H9 (cell line): ENCODE results near the gene RAB15. TPM values are rescaled to one million over a fixed set of nuclear protein-coding genes. Genes with fewer than 3 reads are reported as not detected.

ENCODE experiments used
- DNase-seq: peaks from one replicate; pipeline ENCODE4 v3.0.0-alpha.2; 2017
- H2AFZ ChIP-seq: one replicate; pipeline ENCODE4 v1.6.1; 2013; ENCODE audit warnings: mild to moderate bottlenecking, low read length, control low read depth, moderate library complexity
- H2AK5ac ChIP-seq: 2 replicates; pipeline ENCODE4 v1.6.1; 2013; ENCODE audit warnings: low read length, control low read depth, mixed read lengths; ENCODE audit not compliant: insufficient read length
- H2BK120ac ChIP-seq: one replicate; pipeline ENCODE4 v1.6.1; 2013; ENCODE audit warnings: low read depth, mild to moderate bottlenecking, low read length, control low read depth, inconsistent platforms; ENCODE audit not compliant: poor library complexity, severe bottlenecking
- H2BK12ac ChIP-seq: 2 replicates; pipeline ENCODE4 v1.6.1; 2013; ENCODE audit warnings: low read length, control low read depth, mixed read lengths, low read depth; ENCODE audit not compliant: insufficient read length
- H2BK15ac ChIP-seq: 2 replicates; pipeline ENCODE4 v1.6.1; 2013; ENCODE audit warnings: low read depth, low read length, control low read depth
- H2BK20ac ChIP-seq: one replicate; pipeline ENCODE4 v1.6.1; 2013; ENCODE audit warnings: low read depth, mild to moderate bottlenecking, low read length, control low read depth, inconsistent platforms; ENCODE audit not compliant: poor library complexity, severe bottlenecking
- H2BK5ac ChIP-seq: 2 replicates; pipeline ENCODE4 v1.6.1; 2013; ENCODE audit warnings: low read length, control low read depth, mixed read lengths; ENCODE audit not compliant: insufficient read length
- H3K14ac ChIP-seq: 2 replicates; pipeline ENCODE4 v1.6.1; 2013; ENCODE audit warnings: low read length, control low read depth; ENCODE audit not compliant: insufficient read depth
- H3K18ac ChIP-seq: 2 replicates; pipeline ENCODE4 v1.6.1; 2013; ENCODE audit warnings: low read depth, mild to moderate bottlenecking, mixed read lengths, low read length, control low read depth; ENCODE audit not compliant: insufficient read length
- H3K23ac ChIP-seq: 2 replicates; pipeline ENCODE4 v1.6.1; 2013; ENCODE audit warnings: low read length, control low read depth, mixed read lengths, low read depth; ENCODE audit not compliant: insufficient read length
- H3K23me2 ChIP-seq: 2 replicates; pipeline ENCODE4 v1.6.1; 2013; ENCODE audit warnings: low read depth, mild to moderate bottlenecking, mixed read lengths, low read length, control low read depth; ENCODE audit not compliant: insufficient read length, poor library complexity, severe bottlenecking
- H3K27ac ChIP-seq: 2 replicates; pipeline ENCODE4 v1.5.1; 2013; ENCODE audit warnings: low read length, control low read depth, mixed read lengths, low read depth; ENCODE audit not compliant: insufficient read length
- H3K27me3 ChIP-seq: 2 replicates; pipeline ENCODE4 v1.6.1; 2013; ENCODE audit warnings: low read length, control low read depth, inconsistent platforms; ENCODE audit not compliant: insufficient read depth
- H3K4ac ChIP-seq: 2 replicates; pipeline ENCODE4 v1.6.1; 2013; ENCODE audit warnings: low read depth, mild to moderate bottlenecking, control low read depth, inconsistent platforms, low read length, moderate library complexity
- H3K4me1 ChIP-seq: 2 replicates; pipeline ENCODE4 v1.6.1; 2013; ENCODE audit warnings: low read length, control low read depth, inconsistent platforms; ENCODE audit not compliant: insufficient read depth
- H3K4me2 ChIP-seq: 2 replicates; pipeline ENCODE4 v1.6.1; 2013; ENCODE audit warnings: low read length, control low read depth, mixed read lengths; ENCODE audit not compliant: insufficient read length, insufficient read depth
- H3K56ac ChIP-seq: 2 replicates; pipeline ENCODE4 v1.6.1; 2013; ENCODE audit warnings: low read depth, mild to moderate bottlenecking, mixed read lengths, low read length, control low read depth; ENCODE audit not compliant: insufficient read length
- H3K79me1 ChIP-seq: 2 replicates; pipeline ENCODE4 v1.6.1; 2013; ENCODE audit warnings: low read depth, mild to moderate bottlenecking, moderate library complexity, low read length, control low read depth, inconsistent platforms; ENCODE audit not compliant: insufficient read depth, poor library complexity, severe bottlenecking
- H3K79me2 ChIP-seq: 2 replicates; pipeline ENCODE4 v1.6.1; 2013; ENCODE audit warnings: low read length, control low read depth, inconsistent platforms; ENCODE audit not compliant: insufficient read depth
- H3K9ac ChIP-seq: 2 replicates; pipeline ENCODE4 v1.6.1; 2013; ENCODE audit warnings: low read length, control low read depth, mixed read lengths; ENCODE audit not compliant: insufficient read length; ENCODE audit errors: extremely low read depth
- H3K9me3 ChIP-seq: one replicate; pipeline ENCODE4 v1.6.1; 2013; ENCODE audit warnings: low read depth, low read length, inconsistent platforms; ENCODE audit not compliant: control insufficient read depth
- H3T11ph ChIP-seq: one replicate; pipeline ENCODE4 v1.6.1; 2013; ENCODE audit warnings: mild to moderate bottlenecking, low read length, control low read depth, inconsistent platforms
- H4K20me1 ChIP-seq: one replicate; pipeline ENCODE4 v1.6.1; 2013; ENCODE audit not compliant: control insufficient read depth, insufficient read length, insufficient read depth
- H4K5ac ChIP-seq: 2 replicates; pipeline ENCODE4 v1.6.1; 2013; ENCODE audit warnings: low read depth, mild to moderate bottlenecking, mixed read lengths, low read length, control low read depth; ENCODE audit not compliant: insufficient read length
- H4K8ac ChIP-seq: replicated peaks from 2 replicates; pipeline ENCODE4 v1.6.1; 2013; ENCODE audit warnings: low read length, control low read depth, mixed read lengths, low read depth; ENCODE audit not compliant: insufficient read length
- H4K91ac ChIP-seq: 2 replicates; pipeline ENCODE4 v1.6.1; 2013; ENCODE audit warnings: low read depth, mild to moderate bottlenecking, moderate library complexity, mixed read lengths, low read length, control low read depth; ENCODE audit not compliant: insufficient read length
- H3K27ac Mint-ChIP-seq, 3 experiments: 2 replicates in 2 of 3; 3 replicates in 1 of 3; pipeline ENCODE4 v1.8.0; 2020 to 2021; ENCODE audit warnings: mixed read lengths in 3 of 3, mild to moderate bottlenecking in 1 of 3, moderate library complexity in 1 of 3
- H3K27me3 Mint-ChIP-seq: 2 replicates; pipeline ENCODE4 v1.8.0; 2021; ENCODE audit warnings: low read depth, mild to moderate bottlenecking, moderate library complexity, mixed read lengths
- H3K36me3 Mint-ChIP-seq, 3 experiments: 2 replicates in 2 of 3; 3 replicates in 1 of 3; pipeline ENCODE4 v1.8.0; 2020 to 2021; ENCODE audit warnings: low read depth in 3 of 3, mixed read lengths in 3 of 3; ENCODE audit not compliant: insufficient read depth in 1 of 3
- H3K4me1 Mint-ChIP-seq, 2 experiments: 2 replicates each; pipeline ENCODE4 v1.8.0; 2020; ENCODE audit warnings: mixed read lengths in 2 of 2
- H3K4me3 Mint-ChIP-seq, 2 experiments: 2 replicates in 1 of 2; 3 replicates in 1 of 2; pipeline ENCODE4 v1.8.0; 2020 to 2021; ENCODE audit warnings: mild to moderate bottlenecking in 2 of 2, mixed read lengths in 2 of 2, moderate library complexity in 1 of 2
- H3K9me3 Mint-ChIP-seq, 2 experiments: 2 replicates in 1 of 2; 3 replicates in 1 of 2; pipeline ENCODE4 v1.8.0; 2020; ENCODE audit warnings: mild to moderate bottlenecking in 2 of 2, mixed read lengths in 2 of 2, moderate library complexity in 1 of 2
- whole genome bisulfite sequencing: extraction: QIAGEN DNeasy Blood & Tissue Kit; methylation state at CpG from one replicate; pipeline ENCODE4 v1.1.7; 2013; ENCODE audit warnings: missing lambda C conversion rate, low lambda C conversion rate, mixed read lengths; ENCODE audit not compliant: insufficient read length; ENCODE audit errors: extremely low coverage; 5-methylcytosine and 5-hydroxymethylcytosine counted together
- total RNA-seq: library from RNA; stranded (reverse); gene quantifications from 2 replicates; pipeline ENCODE4 v1.2.1, GENCODE V29; 2021
- TF ChIP-seq, protein P1 (sequence below): fragments of 200-600 bp; sonication (generic); conservative IDR thresholded peaks from 3 replicates; pipeline ENCODE4 v1.8.0; 2021; ENCODE audit warnings: antibody characterized with exemption, mild to moderate bottlenecking

Gene RAB15
- total RNA-seq, 1 experiment from 2014 or later: 54.3 TPM

DNA sequence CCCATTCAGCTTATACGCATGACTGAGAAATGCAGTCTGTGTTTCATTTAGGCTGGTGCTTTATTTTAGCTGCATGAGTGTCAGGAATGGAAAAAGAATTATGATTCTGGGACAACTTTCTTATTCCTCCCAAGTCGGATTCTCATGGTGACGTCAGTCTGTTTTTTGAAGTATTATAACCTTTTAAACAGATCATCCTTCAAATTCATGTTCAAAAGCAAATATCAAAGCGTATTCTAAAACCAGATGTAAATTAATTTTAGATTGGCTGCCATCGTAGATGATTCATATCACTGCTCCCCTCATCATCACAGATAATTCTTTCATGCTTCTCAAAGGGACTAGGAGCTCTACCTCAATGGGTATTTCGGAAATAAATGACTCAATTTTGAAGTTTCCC is 29.6 kb upstream of the RAB15 start:
- no peak overlapping the region for H3K27ac Mint-ChIP-seq
- peaks cover 35 to 46% of the 10 kb centered on the region in 2 experiments for H3K4me1 Mint-ChIP-seq
- Histone ChIP-seq H3K23ac (no peak overlapping the region), H4K5ac (no peak overlapping the region), H2BK15ac (no peak overlapping the region), H2AFZ (no peak overlapping the region), H3K56ac (no peak overlapping the region), H3K9me3 (no peaks in the 10 kb centered on the region), H3K4me1 (peaks cover 10% of the 10 kb centered on the region), H3K14ac (no peak overlapping the region), H3K27ac (no peak overlapping the region), H4K20me1 (no peaks in the 10 kb centered on the region), H3T11ph (no peak overlapping the region), H2BK120ac (no peak overlapping the region), H3K9ac (no peak overlapping the region), H3K27me3 (no peaks in the 10 kb centered on the region), H2BK20ac (no peak overlapping the region), H3K18ac (no peak overlapping the region), H4K91ac (no peak overlapping the region), H3K79me2 (no peaks in the 10 kb centered on the region), H2AK5ac (no peak overlapping the region), H3K4ac (no peak overlapping the region), H3K79me1 (no peaks in the 10 kb centered on the region), H3K23me2 (no peaks in the 10 kb centered on the region), H2BK12ac (no peak overlapping the region), H3K4me2 (no peak overlapping the region), H4K8ac (no peak overlapping the region), H2BK5ac (no peak overlapping the region)
- H3K4me3 Mint-ChIP-seq: no peak overlapping the region
- H3K36me3 Mint-ChIP-seq: peaks cover 0 to 12% (median 2%) of the 10 kb centered on the region in 3 experiments; a peak in 2 of 7 replicates
- TF ChIP-seq, protein P1, sequence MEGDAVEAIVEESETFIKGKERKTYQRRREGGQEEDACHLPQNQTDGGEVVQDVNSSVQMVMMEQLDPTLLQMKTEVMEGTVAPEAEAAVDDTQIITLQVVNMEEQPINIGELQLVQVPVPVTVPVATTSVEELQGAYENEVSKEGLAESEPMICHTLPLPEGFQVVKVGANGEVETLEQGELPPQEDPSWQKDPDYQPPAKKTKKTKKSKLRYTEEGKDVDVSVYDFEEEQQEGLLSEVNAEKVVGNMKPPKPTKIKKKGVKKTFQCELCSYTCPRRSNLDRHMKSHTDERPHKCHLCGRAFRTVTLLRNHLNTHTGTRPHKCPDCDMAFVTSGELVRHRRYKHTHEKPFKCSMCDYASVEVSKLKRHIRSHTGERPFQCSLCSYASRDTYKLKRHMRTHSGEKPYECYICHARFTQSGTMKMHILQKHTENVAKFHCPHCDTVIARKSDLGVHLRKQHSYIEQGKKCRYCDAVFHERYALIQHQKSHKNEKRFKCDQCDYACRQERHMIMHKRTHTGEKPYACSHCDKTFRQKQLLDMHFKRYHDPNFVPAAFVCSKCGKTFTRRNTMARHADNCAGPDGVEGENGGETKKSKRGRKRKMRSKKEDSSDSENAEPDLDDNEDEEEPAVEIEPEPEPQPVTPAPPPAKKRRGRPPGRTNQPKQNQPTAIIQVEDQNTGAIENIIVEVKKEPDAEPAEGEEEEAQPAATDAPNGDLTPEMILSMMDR: no peak
- WGBS: no CpG with 5 or more reads among the region's 6 CpGs
- no peak for DNase-seq
- no peaks in the 10 kb centered on the region for H3K27me3 Mint-ChIP-seq
- no peaks in the 10 kb centered on the region for H3K9me3 Mint-ChIP-seq
